Keratinocyte (primary cell): Measurements from ENCODE around the gene ZNF445. TPM values are rescaled to one million over a fixed set of nuclear protein-coding genes. Genes with fewer than 3 reads are reported as not detected.

Experiments used
- DNase-seq: peaks from one replicate; pipeline ENCODE4 v3.0.0-alpha.2; 2011; ENCODE audit warnings: low read depth, missing footprints, low spot score
- FAIRE-seq: peaks from 2 replicates; lab custom pipeline; 2011; peaks lifted over from hg19 to GRCh38; lab: Jason Lieb, UNC
- H2AFZ ChIP-seq: 2 replicates; pipeline ENCODE4 v1.6.0; 2012; ENCODE audit warnings: low read length, control low read depth, inconsistent platforms; ENCODE audit not compliant: control insufficient read depth
- H3K27ac ChIP-seq: 2 replicates; pipeline ENCODE4 v1.5.1; 2011; ENCODE audit warnings: low read length; ENCODE audit not compliant: control insufficient read depth, insufficient read depth
- H3K27me3 ChIP-seq: 3 replicates; pipeline ENCODE4 v1.6.0; 2011; ENCODE audit warnings: low read length; ENCODE audit not compliant: control insufficient read depth, insufficient read depth; ENCODE audit errors: extremely low read depth
- H3K36me3 ChIP-seq, 2 experiments: 2 replicates in 1 of 2; 3 replicates in 1 of 2; pipeline ENCODE4 v1.5.1; 2011; ENCODE audit warnings: low read length in 2 of 2, mild to moderate bottlenecking in 1 of 2; ENCODE audit not compliant: control insufficient read depth in 2 of 2, insufficient read depth in 2 of 2; ENCODE audit errors: extremely low read depth in 1 of 2
- H3K4me1 ChIP-seq: 3 replicates; pipeline ENCODE4 v1.5.1; 2011; ENCODE audit warnings: low read length; ENCODE audit not compliant: control insufficient read depth, insufficient read depth; ENCODE audit errors: extremely low read depth
- H3K4me2 ChIP-seq: 3 replicates; pipeline ENCODE4 v1.6.0; 2011; ENCODE audit warnings: low read depth, low read length; ENCODE audit not compliant: control insufficient read depth, insufficient read depth; ENCODE audit errors: extremely low read depth
- H3K4me3 ChIP-seq, 3 experiments: fragments of 200-600 bp in 1 of 3; sonication (generic) in 1 of 3; 2 replicates in 2 of 3; 3 replicates in 1 of 3; pipeline ENCODE4 v1.5.1; 2011 to 2016; ENCODE audit warnings: low read length in 3 of 3, mild to moderate bottlenecking in 3 of 3, control low read depth in 2 of 3, inconsistent platforms in 1 of 3, low read depth in 1 of 3, mixed read lengths in 1 of 3, mixed run types in 1 of 3, moderate library complexity in 1 of 3; ENCODE audit not compliant: control insufficient read depth in 2 of 3, insufficient read depth in 2 of 3; ENCODE audit errors: extremely low read depth in 1 of 3
- H3K79me2 ChIP-seq: 2 replicates; pipeline ENCODE4 v1.6.0; 2012; ENCODE audit warnings: low read length; ENCODE audit not compliant: control insufficient read depth, insufficient read depth
- H3K9ac ChIP-seq: 3 replicates; pipeline ENCODE4 v1.6.0; 2011; ENCODE audit warnings: low read length; ENCODE audit not compliant: control insufficient read depth, insufficient read depth; ENCODE audit errors: extremely low read depth
- H3K9me1 ChIP-seq: 3 replicates; pipeline ENCODE4 v1.6.0; 2011; ENCODE audit warnings: low read length; ENCODE audit not compliant: control insufficient read depth, insufficient read depth; ENCODE audit errors: extremely low read depth
- H3K9me3 ChIP-seq: 2 replicates; pipeline ENCODE4 v1.5.1; 2012; ENCODE audit warnings: low read depth, low read length; ENCODE audit not compliant: control insufficient read depth
- H4K20me1 ChIP-seq: 3 replicates; pipeline ENCODE4 v1.6.0; 2011; ENCODE audit warnings: low read length; ENCODE audit not compliant: control insufficient read depth, insufficient read depth; ENCODE audit errors: extremely low read depth
- CTCF ChIP-seq, 3 experiments: IDR thresholded peaks in 1 of 3; conservative IDR thresholded peaks in 1 of 3; optimal IDR thresholded peaks in 1 of 3; 2 replicates in 2 of 3; 3 replicates in 1 of 3; pipeline versions ENCODE3 to v1.5.1; 2011; ENCODE audit warnings: low read length in 3 of 3, mild to moderate bottlenecking in 3 of 3, moderate library complexity in 2 of 3, control low read depth in 1 of 3, inconsistent platforms in 1 of 3; ENCODE audit not compliant: insufficient read depth in 2 of 3; ENCODE audit errors: extremely low read depth in 1 of 3
- EZH2 ChIP-seq: IDR thresholded peaks from one replicate; pipeline ENCODE4 v1.6.1; 2012; ENCODE audit warnings: inconsistent platforms, mild to moderate bottlenecking, low read length, moderate library complexity
- dilution Hi-C: fragments of 300-500 bp; cut with MboI; formaldehyde crosslinking; loops from one replicate; pipeline ENCODE4 v1.7.0; 2020; ENCODE audit warnings: low sequenced_read_pairs; ENCODE audit not compliant: extremely low pct_ligation_motif_present
- polyA plus RNA-seq, 5 experiments: library from polyadenylated mRNA; depleted of rRNA in 3 of 5; stranded (reverse) in 3 of 5; stranded (forward) in 1 of 5; unstranded in 1 of 5; fragments of >200 nt; gene quantifications; 1 replicate in 1 of 5; 2 replicates in 3 of 5; 3 replicates in 1 of 5; pipeline versions ENCODE4 v1.2.1 to v1.2.3, GENCODE V29; 2011 to 2012; ENCODE audit warnings: missing spikeins in 2 of 5, low read depth in 1 of 5, low replicate concordance in 1 of 5

The ZNF445 gene
- polyA plus RNA-seq, 1 donor (not counting 4 experiments of a cell fraction or from before 2014, with no cell fraction given): 3.3 TPM

GRCh38 chr3:44451441-44451840 is 26.0 kb downstream of the ZNF445 start:
- Histone ChIP-seq H3K4me2 (no peak overlapping the region), H2AFZ (no peak overlapping the region), H3K27ac (no peak overlapping the region), H4K20me1 (no peaks in the 10 kb centered on the region), H3K9me3 (no peaks in the 10 kb centered on the region), H3K4me3 (no peak overlapping the region), H3K9me1 (no peaks in the 10 kb centered on the region), H3K4me1 (no peaks in the 10 kb centered on the region), H3K36me3 (peaks cover 27 to 50% of the 10 kb centered on the region in 2 experiments), H3K27me3 (no peaks in the 10 kb centered on the region), H3K9ac (no peak overlapping the region), H3K79me2 (no peaks in the 10 kb centered on the region)
- no peak for TF ChIP-seq EZH2
- no peak for TF ChIP-seq CTCF (optimal IDR thresholded peaks at IDR 0.05 in 1 of 3, IDR thresholded peaks at IDR 0.05 in 1 of 3, conservative IDR thresholded peaks at IDR 0.05 in 1 of 3; ENCODE audit: extremely low read depth in 1 of 3, insufficient read depth in 2 of 3, low read length in 3 of 3)
- dilution Hi-C loops: no loop called here
- DNase-seq (no peak), FAIRE-seq (no peak)

- Histone ChIP-seq H3K4me2 (no peak overlapping the region), H4K20me1 (no peaks in the 10 kb centered on the region), H3K4me1 (no peaks in the 10 kb centered on the region), H3K9me1 (no peaks in the 10 kb centered on the region), H3K79me2 (no peaks in the 10 kb centered on the region), H3K27me3 (no peaks in the 10 kb centered on the region), H3K27ac (no peak overlapping the region), H3K4me3 (no peak overlapping the region), H3K9me3 (no peaks in the 10 kb centered on the region), H3K9ac (no peak overlapping the region), H2AFZ (no peak overlapping the region), H3K36me3 (peaks cover 36 to 37% of the 10 kb centered on the region in 2 experiments)
- no peak for TF ChIP-seq CTCF (optimal IDR thresholded peaks at IDR 0.05 in 1 of 3, IDR thresholded peaks at IDR 0.05 in 1 of 3, conservative IDR thresholded peaks at IDR 0.05 in 1 of 3; ENCODE audit: extremely low read depth in 1 of 3, insufficient read depth in 2 of 3, low read length in 3 of 3)
- TF ChIP-seq EZH2: no peak
- dilution Hi-C loops: no loop called here
- FAIRE-seq (no peak), DNase-seq (no peak)
These were observed 30.5 kb downstream of the ZNF445 start for GRCh38 chr3:44446929-44447328.
